GM23338 (cell line): ENCODE data around the gene HOXD8. TPM values are rescaled to one million over a fixed set of nuclear protein-coding genes. Genes with fewer than 3 reads are reported as not detected.

ENCODE experiments used
- ATAC-seq: fragments of 200-7000 bp; cut with Tn5 transposase; 3 replicates; pipeline ENCODE4 v1.9.1; 2020
- DNase-seq: peaks from one replicate; pipeline ENCODE4 v3.0.0-alpha.2; 2015; ENCODE audit warnings: low spot score
- H2AFZ ChIP-seq: fragments of 200-600 bp; sonication (generic); 2 replicates; pipeline ENCODE4 v1.8.0; 2016; ENCODE audit warnings: antibody characterized with exemption, mild to moderate bottlenecking, moderate library complexity
- H3F3A ChIP-seq: fragments of 200-600 bp; sonication (generic); replicated peaks from 2 replicates; pipeline ENCODE4 v1.8.0; 2017; ENCODE audit warnings: antibody characterized with exemption, mixed run types, low read depth
- H3K27ac ChIP-seq: fragments of 200-600 bp; sonication (generic); 2 replicates; pipeline ENCODE4 v1.6.1; 2016; ENCODE audit warnings: low read depth
- H3K27me3 ChIP-seq: fragments of 200-600 bp; sonication (generic); 2 replicates; pipeline ENCODE4 v1.8.0; 2016; ENCODE audit warnings: mild to moderate bottlenecking, mixed run types, moderate library complexity; ENCODE audit not compliant: insufficient read depth
- H3K36me3 ChIP-seq: fragments of 200-600 bp; sonication (generic); 2 replicates; pipeline ENCODE4 v1.8.0; 2016; ENCODE audit warnings: mild to moderate bottlenecking; ENCODE audit not compliant: insufficient read depth
- H3K4me1 ChIP-seq: fragments of 200-600 bp; sonication (generic); 2 replicates; pipeline ENCODE4 v1.8.0; 2016; ENCODE audit warnings: mild to moderate bottlenecking, moderate library complexity; ENCODE audit not compliant: insufficient read depth
- H3K4me2 ChIP-seq: fragments of 200-600 bp; sonication (generic); 2 replicates; pipeline ENCODE4 v1.7.1; 2017; ENCODE audit warnings: mixed run types
- H3K4me3 ChIP-seq: fragments of 200-600 bp; sonication (generic); 2 replicates; pipeline ENCODE4 v1.6.1; 2016; ENCODE audit warnings: mixed run types
- H3K79me2 ChIP-seq: fragments of 200-600 bp; sonication (generic); replicated peaks from 2 replicates; pipeline ENCODE4 v1.8.0; 2017; ENCODE audit warnings: mild to moderate bottlenecking; ENCODE audit not compliant: insufficient read depth
- H3K9me2 ChIP-seq: fragments of 200-600 bp; sonication (generic); 2 replicates; pipeline ENCODE4 v1.8.0; 2017; ENCODE audit not compliant: insufficient read depth
- H4K20me1 ChIP-seq: fragments of 200-600 bp; sonication (generic); replicated peaks from 2 replicates; pipeline ENCODE4 v1.8.0; 2017; ENCODE audit warnings: mild to moderate bottlenecking; ENCODE audit not compliant: insufficient read depth
- H3K27ac Mint-ChIP-seq: 2 replicates; pipeline ENCODE4 v1.8.0; 2020; ENCODE audit warnings: inconsistent platforms, mild to moderate bottlenecking, moderate library complexity, mixed read lengths
- H3K27me3 Mint-ChIP-seq: 3 replicates; pipeline ENCODE4 v1.8.0; 2022; ENCODE audit warnings: low read depth, mild to moderate bottlenecking, moderate library complexity, mixed read lengths, inconsistent platforms; ENCODE audit not compliant: insufficient read depth, poor library complexity
- H3K36me3 Mint-ChIP-seq: 3 replicates; pipeline ENCODE4 v1.8.0; 2021; ENCODE audit warnings: low read depth, mild to moderate bottlenecking, inconsistent platforms, moderate library complexity, mixed read lengths
- H3K4me1 Mint-ChIP-seq: 3 replicates; pipeline ENCODE4 v1.8.0; 2020; ENCODE audit warnings: mild to moderate bottlenecking, inconsistent platforms, mixed read lengths
- H3K4me3 Mint-ChIP-seq: 3 replicates; pipeline ENCODE4 v1.8.0; 2021; ENCODE audit warnings: moderate library complexity, mild to moderate bottlenecking, inconsistent platforms, mixed read lengths
- H3K9me3 Mint-ChIP-seq: 3 replicates; pipeline ENCODE4 v1.8.0; 2020; ENCODE audit warnings: moderate library complexity, mild to moderate bottlenecking, inconsistent platforms, mixed read lengths
- CREB1 ChIP-seq: fragments of 250-450 bp; sonication (Bioruptor Pico); IDR thresholded peaks from 2 replicates; pipeline ENCODE4 v1.5.0; 2020; ENCODE audit warnings: low read depth, mild to moderate bottlenecking, moderate library complexity
- EZH2 ChIP-seq: fragments of 200-600 bp; sonication (generic); IDR thresholded peaks from one replicate; pipeline ENCODE4 v1.8.0; 2017; ENCODE audit warnings: antibody characterized with exemption, mild to moderate bottlenecking, low read depth; ENCODE audit not compliant: unreplicated experiment
- EZH2phosphoT487 ChIP-seq: fragments of 200-600 bp; sonication (generic); IDR thresholded peaks from one replicate; pipeline ENCODE4 v1.8.1; 2018; ENCODE audit warnings: antibody characterized with exemption; ENCODE audit not compliant: unreplicated experiment
- POLR2AphosphoS5 ChIP-seq: IDR thresholded peaks from 2 replicates; pipeline ENCODE4 v1.6.1; 2016; ENCODE audit warnings: antibody characterized with exemption, low read depth
- REST ChIP-seq: IDR thresholded peaks from one replicate; pipeline ENCODE4 v1.6.1; 2018; ENCODE audit warnings: antibody characterized with exemption; ENCODE audit not compliant: unreplicated experiment
- STAT1 ChIP-seq: IDR thresholded peaks from one replicate; pipeline ENCODE4 v1.6.1; 2016; ENCODE audit warnings: antibody characterized with exemption; ENCODE audit not compliant: unreplicated experiment
- ZNF114 ChIP-seq: fragments of 250-450 bp; sonication (Bioruptor Pico); IDR thresholded peaks from 2 replicates; pipeline ENCODE4 v1.5.0; 2020; ENCODE audit warnings: mild to moderate bottlenecking, moderate library complexity
- ZNF331 ChIP-seq: fragments of 250-450 bp; sonication (Bioruptor Pico); IDR thresholded peaks from 2 replicates; pipeline ENCODE4 v1.5.0; 2020; ENCODE audit warnings: low read depth, mild to moderate bottlenecking, moderate library complexity
- polyA plus RNA-seq: library from polyadenylated mRNA; unstranded; fragments of >200 nt; fragmentation: Nextera tagmentation; extraction: Ambion mirVana; gene quantifications from 2 replicates; pipeline ENCODE4 v1.2.1, GENCODE V29; 2016
- total RNA-seq: library from RNA; depleted of rRNA; stranded (reverse); fragments of >200 nt; shearing (Covaris generic); gene quantifications from 2 replicates; pipeline ENCODE4 v1.2.3, GENCODE V29; 2014
- TF ChIP-seq, protein P1 (sequence below), 2 experiments: fragments of 200-600 bp in 1 of 2; sonication (generic) in 1 of 2; conservative IDR thresholded peaks; 2 replicates each; pipeline versions ENCODE4 v1.5.1 to v1.6.1; 2016 to 2017; ENCODE audit warnings: antibody characterized with exemption in 2 of 2, low read depth in 2 of 2, mild to moderate bottlenecking in 2 of 2, moderate library complexity in 1 of 2

HOXD8 gene
- total and polyA plus RNA-seq, 2 experiments from 2014 or later = not detected

DNA sequence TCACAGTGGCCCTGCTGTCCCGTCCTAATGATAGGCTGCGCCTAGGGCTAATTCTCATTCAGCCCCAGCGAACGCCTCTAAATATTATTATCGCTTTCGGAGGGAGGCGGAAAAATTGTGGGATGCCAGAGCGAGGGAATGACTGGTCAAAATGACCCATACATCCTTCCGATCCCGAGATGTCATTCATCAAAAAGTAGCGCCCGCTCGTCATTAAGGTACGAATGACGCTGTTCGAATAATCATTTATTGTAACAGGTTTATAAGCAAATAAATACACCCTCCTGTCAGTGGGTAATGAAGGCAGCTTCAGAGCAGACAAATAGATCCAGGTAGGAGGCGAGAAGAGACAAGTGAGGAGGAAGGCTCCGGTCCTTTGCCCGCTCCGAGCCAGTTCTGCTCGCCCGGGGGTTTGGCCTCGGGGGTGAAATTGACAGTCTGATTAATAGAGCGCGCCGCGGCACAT, 45.7 kb upstream of the HOXD8 start, which contains the start of gene EVX2:
EVX2 (minus strand) TSS at position 167 of the 466 bp plus-strand sequence. CDS start 186 bp downstream, outside the sequence.
- H3K4me3 Mint-ChIP-seq = peak within 1 kb of the TSS; percentile 59
- Histone ChIP-seq H4K20me1 (peaks cover 34% of the 10 kb centered on the region), H3K27ac (no peak within 1 kb of the TSS), H3K79me2 (no peaks in the 10 kb centered on the region), H3K36me3 (no peaks in the 10 kb centered on the region), H2AFZ (peak within 1 kb of the TSS; percentile 14; the same call in 1 of the 2 replicates), H3K4me3 (peak within 1 kb of the TSS; percentile 49), H3K9me2 (no peaks in the 10 kb centered on the region), H3K4me2 (peak within 1 kb of the TSS; percentile 81), H3F3A (peaks cover 32% of the 10 kb centered on the region), H3K27me3 (peaks cover 98% of the 10 kb centered on the region), H3K4me1 (peaks cover 58% of the 10 kb centered on the region)
- no peak for ATAC-seq
- TF ChIP-seq POLR2AphosphoS5 (no peak), EZH2 (peak; percentile 91)
- H3K9me3 Mint-ChIP-seq = peaks cover 11% of the 10 kb centered on the region; the same call in 2 of the 3 replicates
- H3K36me3 Mint-ChIP-seq = peaks cover 4% of the 10 kb centered on the region; the same call in 1 of the 3 replicates
- DNase-seq = peak; percentile 31
- peaks cover 97% of the 10 kb centered on the region for H3K27me3 Mint-ChIP-seq
- H3K4me1 Mint-ChIP-seq = peaks cover 45% of the 10 kb centered on the region
- no peak within 1 kb of the TSS for H3K27ac Mint-ChIP-seq

DNA sequence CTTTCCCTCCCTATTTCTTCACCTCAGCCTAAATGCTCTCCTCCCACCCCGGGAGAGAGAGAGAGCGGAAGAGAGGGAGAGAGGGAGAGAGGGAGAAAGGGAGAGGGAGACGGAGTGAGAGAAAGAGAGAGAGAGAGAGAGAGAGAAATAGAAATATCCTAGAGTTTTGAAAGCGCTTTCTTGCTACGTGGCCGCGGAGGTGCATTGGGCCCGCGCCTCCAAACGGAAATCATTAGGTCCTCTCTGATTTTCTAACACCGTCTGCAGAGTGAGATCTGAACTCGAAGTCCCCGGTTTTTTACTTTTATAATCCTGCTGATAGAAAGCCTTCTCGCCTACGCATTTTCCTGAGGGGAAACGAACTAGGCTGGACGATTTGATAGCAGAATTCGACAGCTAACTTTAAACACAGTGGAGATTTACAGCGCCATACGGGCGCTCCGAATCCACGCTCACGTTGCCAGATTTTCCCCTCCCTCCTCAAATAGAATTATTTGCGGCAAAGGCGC, 44.8 kb upstream of the HOXD8 start:
- ATAC-seq = no peak
- no peak overlapping the region for H3K27ac Mint-ChIP-seq
- H3K36me3 Mint-ChIP-seq = peaks cover 4% of the 10 kb centered on the region; the same call in 1 of the 3 replicates
- peaks cover 11% of the 10 kb centered on the region; the same call in 2 of the 3 replicates for H3K9me3 Mint-ChIP-seq
- Histone ChIP-seq H3K27me3 (peaks cover 98% of the 10 kb centered on the region), H3K36me3 (no peaks in the 10 kb centered on the region), H3K27ac (no peak overlapping the region), H3K4me2 (peak overlapping the region; percentile 81; the same call in 1 of the 2 replicates), H2AFZ (no peak overlapping the region), H3K4me1 (peaks cover 60% of the 10 kb centered on the region), H3F3A (peaks cover 32% of the 10 kb centered on the region), H3K4me3 (peak overlapping the region; percentile 49), H4K20me1 (peaks cover 37% of the 10 kb centered on the region), H3K9me2 (no peaks in the 10 kb centered on the region), H3K79me2 (no peaks in the 10 kb centered on the region)
- peaks cover 97% of the 10 kb centered on the region for H3K27me3 Mint-ChIP-seq
- peaks cover 38% of the 10 kb centered on the region for H3K4me1 Mint-ChIP-seq
- peak; percentile 88 for TF ChIP-seq EZH2
- no peak for TF ChIP-seq CREB1 (CRISPR knock-in tag)
- TF ChIP-seq EZH2phosphoT487 = peak; percentile 47
- H3K4me3 Mint-ChIP-seq = peak overlapping the region; percentile 29; the same call in 2 of the 3 replicates
- DNase-seq = peak; percentile 50

- peak overlapping the region; percentile 81 for H3K4me2 ChIP-seq
- H3K4me1 ChIP-seq = peaks cover 61% of the 10 kb centered on the region
- peaks cover 100% of the 10 kb centered on the region for H3K27me3 ChIP-seq
- Mint-ChIP-seq H3K4me1 (peaks cover 38% of the 10 kb centered on the region), H3K27ac (no peak overlapping the region), H3K4me3 (peak overlapping the region; percentile 57), H3K9me3 (peaks cover 11% of the 10 kb centered on the region; the same call in 2 of the 3 replicates), H3K27me3 (peaks cover 100% of the 10 kb centered on the region), H3K36me3 (peaks cover 4% of the 10 kb centered on the region; the same call in 1 of the 3 replicates)
- H3K36me3 ChIP-seq = no peaks in the 10 kb centered on the region
- ATAC-seq (peak; percentile 1; the same call in 1 of the 3 replicates), DNase-seq (peak; percentile 68)
- no peaks in the 10 kb centered on the region for H3K79me2 ChIP-seq
- no peaks in the 10 kb centered on the region for H3K9me2 ChIP-seq
- H2AFZ ChIP-seq = no peak overlapping the region
- H3F3A ChIP-seq = peaks cover 37% of the 10 kb centered on the region
- H4K20me1 ChIP-seq = peaks cover 43% of the 10 kb centered on the region
- no peak overlapping the region for H3K27ac ChIP-seq
- TF ChIP-seq, protein P1, sequence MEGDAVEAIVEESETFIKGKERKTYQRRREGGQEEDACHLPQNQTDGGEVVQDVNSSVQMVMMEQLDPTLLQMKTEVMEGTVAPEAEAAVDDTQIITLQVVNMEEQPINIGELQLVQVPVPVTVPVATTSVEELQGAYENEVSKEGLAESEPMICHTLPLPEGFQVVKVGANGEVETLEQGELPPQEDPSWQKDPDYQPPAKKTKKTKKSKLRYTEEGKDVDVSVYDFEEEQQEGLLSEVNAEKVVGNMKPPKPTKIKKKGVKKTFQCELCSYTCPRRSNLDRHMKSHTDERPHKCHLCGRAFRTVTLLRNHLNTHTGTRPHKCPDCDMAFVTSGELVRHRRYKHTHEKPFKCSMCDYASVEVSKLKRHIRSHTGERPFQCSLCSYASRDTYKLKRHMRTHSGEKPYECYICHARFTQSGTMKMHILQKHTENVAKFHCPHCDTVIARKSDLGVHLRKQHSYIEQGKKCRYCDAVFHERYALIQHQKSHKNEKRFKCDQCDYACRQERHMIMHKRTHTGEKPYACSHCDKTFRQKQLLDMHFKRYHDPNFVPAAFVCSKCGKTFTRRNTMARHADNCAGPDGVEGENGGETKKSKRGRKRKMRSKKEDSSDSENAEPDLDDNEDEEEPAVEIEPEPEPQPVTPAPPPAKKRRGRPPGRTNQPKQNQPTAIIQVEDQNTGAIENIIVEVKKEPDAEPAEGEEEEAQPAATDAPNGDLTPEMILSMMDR (conservative IDR thresholded peaks at IDR 0.05; ENCODE audit: low read depth in 2 of 2) = no peak
- TF ChIP-seq REST (no peak), STAT1 (no peak), EZH2 (peak; percentile 96), ZNF114 (CRISPR knock-in tag) (no peak), ZNF331 (CRISPR knock-in tag) (no peak), EZH2phosphoT487 (peak; percentile 90)
- peak overlapping the region; percentile 49 for H3K4me3 ChIP-seq
Measured at GRCh38 chr2:176085120-176085788, 44.3 kb upstream of the HOXD8 start.
